ENCODE results near the gene ZNHIT2.
A peak's percentile ranks its signal among the peaks of the same experiment; 100 is the strongest.

Gene ZNHIT2

DNA sequence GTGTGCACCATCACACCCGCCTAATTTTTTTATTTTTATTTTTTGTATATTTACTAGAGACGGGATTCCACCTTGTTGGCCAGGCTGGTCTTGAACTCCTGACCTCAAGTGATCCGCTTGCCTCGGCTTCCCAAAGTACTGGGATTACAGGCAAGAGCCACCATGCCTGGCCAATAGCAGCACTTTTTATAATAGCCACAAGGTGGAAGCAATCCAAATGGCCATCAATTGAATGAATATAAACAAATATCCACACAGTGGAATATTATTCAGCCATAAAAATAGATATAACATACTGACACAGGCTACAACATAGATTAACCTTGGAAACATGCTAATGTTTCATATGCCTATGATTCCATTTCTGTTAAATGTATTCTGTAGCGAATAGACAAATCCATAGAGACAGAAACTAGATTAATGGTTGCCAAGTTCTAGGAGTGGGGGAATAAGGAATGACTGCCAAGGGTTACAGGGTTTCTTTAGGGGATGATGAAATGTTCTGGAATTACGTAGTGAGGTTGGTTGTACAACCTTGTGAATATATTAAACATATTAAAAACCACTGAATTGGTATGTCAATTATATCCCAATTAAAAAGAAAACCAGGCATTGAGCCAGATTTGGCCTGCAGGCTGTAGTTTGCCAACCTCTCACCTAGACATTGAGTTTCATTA, 16.7 kb downstream of the ZNHIT2 start:
- DNase-seq = no peak

DNA sequence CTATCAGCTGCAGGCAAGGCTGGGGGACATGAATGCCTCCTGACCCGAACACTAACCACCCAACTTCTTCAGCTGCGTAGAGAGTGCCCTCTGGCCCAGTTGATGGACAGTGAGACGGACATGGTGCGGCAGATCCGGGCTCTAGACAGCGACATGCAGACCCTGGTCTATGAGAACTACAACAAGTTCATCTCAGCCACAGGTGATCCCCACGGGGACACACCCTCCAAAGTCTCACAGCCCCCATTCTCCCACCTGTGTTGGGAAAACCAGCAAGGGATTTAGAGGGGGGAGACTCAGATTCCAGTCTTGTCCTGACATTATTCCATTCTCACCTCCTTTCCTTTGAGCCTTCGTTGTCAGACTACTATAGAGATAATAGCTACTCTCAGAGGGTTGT, 20.6 kb downstream of the ZNHIT2 start:
- no peak for DNase-seq

DNA sequence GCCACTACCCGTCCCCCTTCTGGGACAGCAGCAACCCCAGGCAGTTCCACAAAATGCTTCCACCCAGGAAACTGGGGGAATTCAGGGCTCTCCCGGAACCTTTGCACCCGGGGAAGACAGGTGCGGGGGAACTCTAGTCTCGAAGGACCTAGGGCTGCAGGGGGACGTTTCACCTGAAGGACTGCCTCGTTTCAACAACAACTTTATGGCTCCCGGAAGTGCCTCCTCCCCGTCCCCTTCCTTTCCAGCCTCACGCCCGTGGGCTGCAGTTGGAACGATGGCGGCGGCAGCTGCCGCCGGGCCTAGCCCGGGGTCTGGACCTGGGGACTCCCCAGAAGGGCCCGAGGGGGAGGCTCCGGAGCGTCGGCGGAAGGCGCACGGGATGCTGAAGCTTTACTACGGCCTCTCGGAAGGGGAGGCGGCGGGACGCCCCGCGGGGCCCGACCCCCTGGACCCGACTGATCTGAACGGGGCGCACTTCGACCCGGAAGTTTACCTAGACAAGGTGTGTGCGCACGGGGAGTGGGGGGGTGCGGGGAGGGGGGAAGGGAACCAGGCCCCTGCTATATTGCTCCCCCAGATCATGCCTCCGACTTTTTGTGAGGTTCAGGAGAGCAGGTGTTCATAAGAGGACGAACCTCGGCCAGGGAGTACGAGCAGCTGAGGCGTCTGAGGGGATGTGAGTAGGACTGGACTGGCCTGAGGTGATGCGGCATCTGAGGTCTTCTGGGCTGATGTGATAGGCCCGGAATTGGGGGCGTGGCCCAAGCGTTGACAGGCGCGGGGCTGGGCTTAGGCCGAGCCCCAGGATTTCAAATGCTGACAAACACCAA, 21.3 kb downstream of the ZNHIT2 start, which contains the start of gene VPS51:
Gene VPS51 (plus strand): TSS at position 241 of the 833 bp plus-strand sequence. CDS start 37 bp downstream, at position 278.
- peak; percentile 81 for DNase-seq

DNA sequence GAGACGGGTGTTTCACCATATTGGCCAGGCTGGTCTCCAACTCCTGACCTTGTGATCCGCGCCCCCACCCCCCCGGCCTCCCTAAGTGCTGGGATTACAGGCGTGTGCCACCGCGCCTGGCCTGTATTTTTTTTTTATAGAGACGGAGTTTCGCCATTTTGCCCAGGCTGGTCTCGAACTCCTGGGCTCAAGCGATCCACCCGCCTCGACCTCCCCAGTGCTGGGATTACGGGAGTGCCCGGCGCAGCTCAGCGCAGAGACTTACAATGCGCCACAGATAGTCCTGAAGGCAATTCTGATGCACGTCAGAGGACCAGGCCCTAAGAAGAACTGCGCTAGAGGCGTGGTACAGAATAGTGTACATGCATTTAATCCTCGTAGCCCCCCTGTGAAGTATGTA, 22.1 kb downstream of the ZNHIT2 start:
- no peak for DNase-seq

DNA sequence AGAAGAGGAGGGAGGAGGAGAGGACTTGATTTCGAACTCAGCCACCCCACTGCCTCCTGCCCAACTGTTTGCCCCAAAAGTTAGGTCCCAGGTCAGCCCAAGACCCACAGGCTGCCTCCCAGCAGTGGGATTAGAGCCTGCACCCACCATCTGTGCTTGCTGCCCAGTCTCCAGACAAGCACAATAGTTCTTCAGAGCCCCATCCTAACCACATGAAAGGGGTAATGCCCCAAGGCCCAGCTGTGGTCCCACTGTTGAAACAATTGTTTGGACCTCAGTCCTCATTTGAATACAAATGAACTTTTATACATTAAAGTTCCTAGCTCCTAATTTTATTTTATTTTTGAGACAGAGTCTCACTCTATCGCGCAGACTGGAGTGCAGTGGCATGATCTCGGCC, 26.9 kb downstream of the ZNHIT2 start:
- no peak for DNase-seq

DNA sequence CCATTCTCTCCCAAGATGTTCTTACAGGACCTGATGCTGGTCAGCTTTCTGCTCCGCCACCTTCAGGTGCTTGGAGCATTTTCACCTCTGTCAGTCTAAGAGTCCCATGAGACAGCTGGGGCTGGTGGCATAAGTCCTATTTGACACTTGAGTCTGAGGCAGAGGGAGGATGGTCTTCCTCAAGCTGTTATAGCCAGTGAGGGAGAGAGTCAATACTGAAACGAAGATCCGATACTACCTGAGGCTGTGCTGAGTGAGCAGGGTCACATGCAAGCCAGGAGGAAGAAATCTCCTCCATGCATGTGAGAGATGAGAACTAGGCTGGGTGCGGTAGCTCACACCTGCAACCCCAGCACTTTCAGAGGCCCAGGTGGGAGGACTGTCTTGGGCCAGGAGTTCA, 27.9 kb downstream of the ZNHIT2 start:
- no peak for DNase-seq

DNA sequence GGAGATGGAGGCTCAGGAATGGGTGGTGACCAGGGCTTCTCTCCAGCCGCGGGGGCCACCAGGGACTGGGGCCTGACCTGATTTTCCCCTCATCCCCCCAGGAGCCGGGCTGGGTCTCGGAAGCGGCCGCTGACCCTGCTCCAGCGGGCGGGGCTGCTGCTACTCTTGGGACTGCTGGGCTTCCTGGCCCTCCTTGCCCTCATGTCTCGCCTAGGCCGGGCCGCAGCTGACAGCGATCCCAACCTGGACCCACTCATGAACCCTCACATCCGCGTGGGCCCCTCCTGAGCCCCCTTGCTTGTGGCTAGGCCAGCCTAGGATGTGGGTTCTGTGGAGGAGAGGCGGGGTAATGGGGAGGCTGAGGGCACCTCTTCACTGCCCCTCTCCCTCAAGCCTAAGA, 29.7 kb downstream of the ZNHIT2 start:
- DNase-seq = no peak

DNA sequence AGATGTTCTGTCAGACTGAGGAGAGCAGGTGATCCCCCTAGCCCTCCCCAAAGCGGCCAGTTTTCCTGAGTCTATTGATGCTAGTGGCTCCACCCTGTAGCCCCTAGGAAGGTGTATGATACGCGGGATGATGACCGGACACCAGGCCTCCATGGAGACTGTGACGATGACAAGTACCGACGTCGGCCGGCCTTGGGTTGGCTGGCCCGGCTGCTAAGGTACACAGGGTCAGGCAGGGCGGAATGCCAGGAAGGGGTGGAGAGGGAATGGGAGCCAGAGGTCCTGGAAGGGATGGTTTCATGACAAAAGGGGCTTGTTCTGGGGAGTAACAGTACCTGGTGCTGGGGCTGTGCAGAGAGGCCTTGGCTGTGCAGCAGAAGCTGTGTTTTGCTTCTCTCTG, 30.3 kb downstream of the ZNHIT2 start:
- no peak for DNase-seq

DNA sequence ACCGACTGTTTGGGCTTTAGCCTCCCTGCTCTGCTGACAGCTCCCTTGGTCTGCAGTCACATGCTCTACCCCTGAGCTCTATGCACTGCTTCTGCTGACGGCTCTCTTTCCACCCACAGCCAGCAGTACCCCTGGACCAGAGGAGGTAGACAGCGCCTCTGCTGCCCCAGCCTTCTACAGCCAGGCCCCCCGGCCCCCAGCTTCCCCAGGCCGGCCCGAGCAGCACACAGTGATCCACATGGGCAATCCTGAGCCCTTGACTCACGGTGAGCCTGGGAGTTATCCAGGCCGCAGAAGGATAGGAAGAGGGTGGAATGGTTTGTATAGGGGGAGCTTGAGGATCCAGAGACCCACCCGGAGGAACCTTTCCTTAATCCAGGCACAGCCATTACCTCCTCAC, 30.7 kb downstream of the ZNHIT2 start:
- DNase-seq = no peak

DNA sequence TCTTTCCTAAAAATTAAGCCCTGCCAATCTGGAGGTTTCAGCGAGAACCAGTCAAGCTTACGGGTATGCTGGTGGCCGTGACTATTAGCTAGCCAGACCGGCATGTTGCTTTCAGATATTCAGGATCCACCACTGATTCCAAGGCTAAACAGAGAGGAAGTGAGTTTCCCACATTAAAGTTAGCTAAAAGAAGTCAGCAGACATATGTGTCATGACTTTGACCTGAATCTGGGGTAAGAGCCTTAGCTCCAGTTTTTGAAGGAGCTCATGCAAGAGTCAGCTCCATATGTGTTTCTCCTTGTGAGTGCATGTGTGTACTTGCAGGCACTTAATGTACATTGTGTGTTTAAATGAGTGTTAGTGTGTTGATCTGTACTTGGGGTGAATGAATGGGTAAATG, 32.1 kb downstream of the ZNHIT2 start:
- DNase-seq = no peak

DNA sequence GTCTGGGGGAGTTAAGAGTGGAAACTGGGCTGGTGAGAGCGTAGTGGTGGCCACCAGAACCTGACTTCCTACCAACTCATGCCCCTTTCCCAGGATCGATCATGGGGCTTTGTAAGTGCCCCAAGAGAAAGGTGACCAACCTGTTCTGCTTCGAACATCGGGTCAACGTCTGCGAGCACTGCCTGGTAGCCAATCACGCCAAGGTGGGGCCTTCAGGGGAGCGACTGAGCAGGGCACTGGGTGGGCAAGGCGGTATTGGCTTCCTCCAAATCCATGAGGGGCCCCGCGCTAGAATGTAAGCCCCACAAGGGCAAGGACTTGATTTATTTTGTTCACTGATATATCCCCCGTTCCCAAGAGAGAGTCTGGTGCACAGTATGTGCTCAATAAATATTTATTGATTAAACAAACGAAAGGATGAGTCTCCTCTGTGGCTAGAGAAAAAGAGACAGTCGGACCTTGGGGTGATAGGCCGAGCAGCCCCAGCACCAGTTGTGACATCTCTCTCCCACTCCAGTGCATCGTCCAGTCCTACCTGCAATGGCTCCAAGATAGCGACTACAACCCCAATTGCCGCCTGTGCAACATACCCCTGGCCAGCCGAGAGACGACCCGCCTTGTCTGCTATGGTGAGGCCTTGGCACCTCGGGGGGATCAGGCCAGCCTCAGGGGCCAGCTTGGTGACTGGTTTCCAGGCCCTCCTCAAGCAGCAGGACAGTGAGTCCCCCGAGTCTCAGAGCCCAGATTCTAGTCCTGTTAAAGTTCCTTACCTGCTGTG, 32.7 kb downstream of the ZNHIT2 start:
- no peak for DNase-seq

DNA sequence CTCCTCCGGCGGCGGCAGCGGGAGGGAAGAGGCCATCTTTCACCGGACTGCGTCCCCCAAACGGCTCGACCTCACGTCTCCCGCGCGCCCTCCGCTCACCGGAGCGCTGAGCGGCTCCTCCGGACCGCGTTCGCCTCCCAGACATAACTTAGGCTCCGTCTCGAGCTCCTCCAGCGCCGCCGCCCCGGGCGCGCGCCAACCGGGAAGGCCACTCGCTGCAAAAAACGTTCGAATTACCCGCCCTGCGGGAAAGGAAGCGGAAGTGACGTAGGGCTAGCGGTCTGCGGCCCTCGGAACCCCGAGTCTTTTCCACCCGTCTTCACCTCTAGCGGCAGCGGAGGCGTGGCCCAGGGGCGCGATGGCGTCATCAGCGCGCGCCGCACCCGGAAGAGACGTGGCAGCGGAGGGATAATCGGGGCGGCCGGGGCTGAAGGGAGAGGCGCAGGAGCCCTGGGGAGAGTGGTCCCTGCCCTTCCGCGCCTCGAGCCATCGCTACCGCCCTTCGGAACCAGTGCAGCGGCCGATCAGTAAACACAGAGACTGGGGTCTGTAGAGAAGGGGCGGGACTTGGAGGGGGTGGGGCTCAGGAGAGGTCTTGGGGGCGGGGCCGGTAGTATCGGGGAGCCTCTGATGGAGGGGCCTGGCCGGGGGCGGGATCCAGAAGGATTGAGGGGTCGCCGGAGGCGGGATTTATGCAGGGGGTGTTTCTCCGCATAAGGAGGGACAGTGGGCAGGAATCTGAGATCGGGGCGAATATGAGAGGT, 33.5 kb downstream of the ZNHIT2 start, which contains the start of the genes CDCA5 and ZFPL1:
Gene CDCA5 (minus strand): TSS at position 207 of the 764 bp plus-strand sequence. CDS start 62 bp downstream, at position 145.
Gene ZFPL1 (plus strand): TSS at position 389 of the 764 bp plus-strand sequence. CDS start 477 bp downstream, outside the sequence.
- peak; percentile 94 for DNase-seq

DNA sequence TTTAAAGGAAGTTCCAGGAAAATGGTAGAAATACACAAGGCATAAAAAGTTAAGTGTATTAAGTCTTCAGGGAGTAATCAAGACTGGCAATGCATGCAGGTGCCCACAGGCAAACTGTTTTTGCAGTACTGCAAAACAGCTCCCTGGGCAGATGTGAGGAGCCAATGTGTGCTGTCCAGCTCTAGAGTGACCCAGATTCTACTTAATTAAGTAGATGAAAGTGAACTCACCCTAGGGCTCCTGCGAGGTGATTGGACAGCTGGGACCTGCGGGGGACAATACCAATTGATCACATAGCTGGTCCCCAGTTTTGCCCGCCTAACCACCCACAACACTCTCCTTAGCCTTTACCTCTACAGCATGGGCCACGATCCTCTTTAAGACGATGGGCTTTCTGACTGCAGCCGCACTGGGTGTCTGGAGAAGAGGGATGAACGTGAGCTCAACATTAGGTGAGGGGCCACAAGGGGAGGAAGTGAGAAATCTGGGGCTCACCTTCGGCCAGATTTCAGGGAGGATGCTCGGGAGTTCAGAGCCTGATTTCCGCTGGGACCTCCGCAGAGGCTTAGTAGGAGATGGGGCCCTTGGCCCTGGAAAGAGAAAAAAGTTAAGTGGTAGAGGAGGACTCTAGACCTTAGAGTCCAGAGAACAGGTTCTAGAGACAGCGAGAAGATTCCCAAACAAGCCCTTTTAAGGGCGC, 34.2 kb downstream of the ZNHIT2 start:
- no peak for DNase-seq

DNA sequence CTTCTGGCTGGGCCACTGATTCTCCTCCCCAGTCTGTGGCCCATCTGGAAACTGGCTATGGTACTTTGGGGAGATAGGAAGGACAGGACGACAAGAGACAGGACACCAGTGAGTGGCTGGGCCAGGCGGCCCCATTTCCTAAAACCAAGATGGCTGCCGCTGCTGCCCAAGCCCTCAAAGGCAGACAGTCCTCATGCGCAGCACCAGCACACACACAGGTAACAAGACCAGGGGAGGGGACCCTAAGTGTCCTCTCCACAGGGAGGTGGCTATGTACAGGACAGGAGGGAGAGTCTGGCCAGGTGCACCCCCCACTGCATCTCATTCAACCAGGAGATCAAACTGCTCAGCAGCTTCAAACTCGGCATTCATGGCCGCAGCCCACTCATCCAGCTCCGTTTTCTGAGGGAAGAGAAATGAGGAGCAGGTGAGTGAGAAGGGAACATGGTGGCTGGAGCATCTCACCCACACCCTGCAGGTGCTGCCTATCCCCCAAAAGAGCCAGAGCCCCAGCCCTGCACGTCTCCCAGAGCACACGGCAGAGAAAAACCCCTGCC, 38.6 kb downstream of the ZNHIT2 start:
- DNase-seq = no peak

DNA sequence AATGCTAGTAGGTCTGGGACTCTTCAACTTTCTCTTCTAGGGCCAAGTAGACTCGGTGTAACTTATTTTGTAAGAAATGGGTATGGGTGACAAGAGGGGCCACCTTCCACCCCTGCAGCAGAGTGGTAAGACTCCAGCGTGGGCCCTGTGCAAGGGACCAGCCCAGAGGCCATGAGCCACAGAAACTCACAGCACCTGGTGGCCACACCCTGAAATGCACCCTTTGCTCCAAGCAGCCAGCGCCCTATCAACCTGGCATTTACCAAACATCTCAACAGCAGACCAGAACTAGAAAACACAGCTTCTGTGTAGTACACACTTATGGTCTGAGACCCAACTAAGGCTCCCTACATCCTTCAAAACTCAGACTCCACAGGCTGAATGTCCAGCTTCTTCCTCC, 39.4 kb downstream of the ZNHIT2 start:
- peak; percentile 78 for DNase-seq

DNA sequence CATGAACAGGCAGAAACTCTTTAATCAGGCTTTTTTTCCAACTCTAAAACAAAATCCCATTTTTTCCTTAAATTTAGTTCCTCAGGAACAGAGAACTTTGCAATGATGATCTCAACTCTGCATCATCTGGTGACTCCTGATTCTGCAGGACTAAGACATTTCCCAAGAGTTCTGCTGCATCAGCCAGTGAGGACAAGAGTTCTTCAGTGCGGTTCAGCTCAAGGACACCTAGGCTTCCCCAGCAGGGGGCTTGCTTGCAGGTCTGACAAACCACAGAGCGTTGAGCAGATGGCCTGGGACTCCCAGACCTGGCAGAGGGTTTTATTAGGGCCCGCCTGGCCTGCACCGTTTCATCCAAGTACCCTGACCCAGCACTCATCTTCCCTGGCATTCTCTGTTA, 40.0 kb downstream of the ZNHIT2 start:
- no peak for DNase-seq

DNA sequence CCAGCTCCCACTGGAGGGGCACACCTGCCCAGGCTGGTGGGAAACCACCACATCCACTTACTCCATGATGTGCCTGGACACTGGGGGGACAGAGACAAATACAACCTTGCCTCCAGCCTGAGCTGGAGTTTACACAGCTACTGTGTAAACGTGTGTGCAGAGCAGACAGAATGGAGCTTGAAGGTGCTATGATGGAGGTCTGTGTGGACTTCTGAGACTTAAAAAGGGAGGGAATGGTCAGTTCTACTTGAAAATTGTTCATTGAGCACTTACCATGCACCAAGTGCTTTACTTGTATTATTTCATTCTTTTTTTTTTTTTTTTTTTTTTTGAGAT, 44.9 kb downstream of the ZNHIT2 start:
- no peak for DNase-seq

DNA sequence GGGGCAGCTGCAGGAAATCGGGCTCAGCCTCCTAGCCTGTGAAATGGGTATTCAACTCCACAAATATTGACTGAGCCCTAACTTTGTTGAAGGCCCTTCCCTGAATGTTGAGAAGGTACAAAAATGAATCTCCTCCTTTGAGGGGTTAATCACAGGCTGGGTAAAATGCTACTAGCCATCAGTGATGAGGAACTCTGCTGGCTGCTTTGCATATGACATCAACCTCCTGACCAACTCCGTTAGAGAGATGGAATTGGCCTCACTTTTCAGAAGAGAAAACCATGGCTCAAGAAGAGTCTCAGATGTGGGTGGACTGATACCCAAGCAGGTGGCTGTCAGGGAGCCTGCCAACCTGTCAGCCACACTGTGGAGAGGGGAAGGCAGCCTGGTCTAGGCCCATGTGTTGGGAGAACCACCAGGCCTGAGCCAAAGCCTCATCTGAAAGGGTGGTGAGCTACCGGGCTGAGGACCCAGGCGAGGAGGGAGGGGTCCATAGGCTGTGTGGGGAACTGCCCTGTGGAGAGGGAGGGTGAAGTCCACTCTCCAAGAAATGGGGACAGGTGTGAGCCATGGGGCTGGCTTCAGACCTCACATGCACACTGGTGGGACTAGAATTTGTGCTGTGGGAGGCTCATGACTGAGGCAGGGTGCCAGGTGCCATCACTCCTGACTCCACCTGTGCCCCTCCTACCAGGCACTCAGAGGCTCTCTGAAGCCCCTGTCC, 45.4 kb downstream of the ZNHIT2 start:
- no peak for DNase-seq

DNA sequence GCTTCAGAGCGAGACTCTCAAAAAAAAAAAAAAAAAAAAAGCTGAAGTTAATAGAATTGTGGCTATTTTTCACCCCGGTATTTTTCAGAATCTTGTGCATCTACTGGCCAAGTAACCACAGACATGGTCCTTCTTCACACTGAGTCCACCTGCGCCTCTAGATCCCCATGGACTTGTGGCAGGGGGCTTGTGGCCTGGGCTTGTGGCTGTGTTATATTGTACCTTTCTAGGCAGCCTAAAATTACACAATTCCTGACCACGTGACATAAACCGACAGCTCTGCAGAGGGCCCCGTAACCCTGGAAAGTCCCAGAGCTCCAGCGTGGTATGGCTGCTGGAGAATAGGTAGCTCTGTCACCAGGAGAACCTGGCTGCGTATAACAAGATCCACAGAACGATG, 48.3 kb downstream of the ZNHIT2 start:
- DNase-seq = no peak

DNA sequence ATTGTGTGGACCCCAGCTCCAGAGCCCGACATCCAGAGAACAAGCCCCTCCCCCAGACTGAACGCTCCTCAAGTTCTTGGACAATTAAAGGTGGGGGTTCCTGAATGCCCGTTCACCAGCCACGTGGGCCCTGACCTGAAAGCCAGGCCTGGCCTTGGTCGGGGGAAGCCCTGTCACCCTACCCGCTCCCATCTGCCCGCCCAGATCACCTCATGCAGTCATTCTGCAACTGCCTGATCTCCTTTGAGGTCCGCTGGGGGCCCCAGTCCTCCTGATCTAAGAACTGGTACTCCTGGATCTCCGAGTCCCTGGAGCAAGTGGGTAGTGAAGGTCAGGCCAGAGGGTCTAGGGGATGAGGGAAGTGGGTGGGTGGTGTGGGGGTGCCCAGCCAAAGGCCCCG, 50.1 kb downstream of the ZNHIT2 start:
- DNase-seq = no peak

DNA sequence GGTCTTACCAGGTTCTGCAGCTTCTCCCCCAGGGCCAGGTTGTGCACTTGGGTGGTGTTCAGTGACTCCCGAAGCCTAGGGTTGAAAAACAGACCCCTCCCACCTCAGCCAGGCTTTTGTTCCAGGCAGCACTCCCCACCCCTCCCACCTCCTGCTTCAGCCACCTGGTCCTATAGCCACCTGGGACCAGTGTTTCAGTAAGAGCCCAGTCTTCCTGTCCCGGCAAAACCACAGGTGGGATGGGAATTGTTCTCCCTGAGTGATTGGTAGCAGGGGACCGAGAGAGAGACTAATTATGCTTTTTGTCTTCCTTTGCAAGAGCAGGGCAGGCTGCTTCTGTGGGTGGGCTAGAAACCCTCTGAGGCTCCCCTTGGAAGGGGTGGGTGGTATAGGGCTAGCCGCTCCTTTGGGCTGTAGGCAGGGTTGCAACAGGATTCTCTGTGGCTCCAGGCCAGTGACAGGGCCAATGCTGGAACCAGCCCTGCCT, 50.7 kb downstream of the ZNHIT2 start:
- DNase-seq = no peak

Data from activated CD4-positive, alpha-beta T cell treated with anti-CD3 and anti-CD28 coated beads, Interleukin-2, amount 50 U/mL, for 1 hour (primary cell).